Activated CD4-positive, CD25-positive, alpha-beta regulatory T cell treated with anti-CD3 and anti-CD28 coated beads, Interleukin-2, amount 50 U/mL, for 16 hours (primary cell): ENCODE data around the gene PPAT.
"Not testable (repeated sequence)": the region's sequence is repeated elsewhere in the genome, so short reads cannot be mapped to it uniquely, and the experiment has no call there.

Experiments
- DNase-seq: peaks from one replicate; pipeline ENCODE4 v3.0.0-alpha.2; 2020; ENCODE audit warnings: low read depth, low spot score

The PPAT gene

GRCh38 chr4:56435140-56435926, at the start of gene PPAT:
TSS of gene PPAT (minus strand) at chr4:56435615. CDS start at chr4:56435477, 138 bp downstream.
- peak; percentile 96 for DNase-seq

GRCh38 chr4:56480691-56481090, 45.3 kb upstream of the PPAT start:
- DNase-seq = no peak

- no peak for DNase-seq
These were observed 41.8 kb upstream of the PPAT start for GRCh38 chr4:56477192-56477702.

GRCh38 chr4:56475917-56476316, 40.5 kb upstream of the PPAT start:
- DNase-seq = no peak

GRCh38 chr4:56469489-56470210, 34.2 kb upstream of the PPAT start:
- no peak for DNase-seq

GRCh38 chr4:56468097-56468422, 32.6 kb upstream of the PPAT start:
- DNase-seq = no peak

- peak; percentile 83 for DNase-seq
These were observed 32.1 kb upstream of the PPAT start, which contains the start of gene SRP72 for GRCh38 chr4:56467284-56468096. TSS of gene SRP72 (plus strand) at chr4:56467617. CDS start at chr4:56467636, 19 bp downstream.

- no peak for DNase-seq
These were observed 31.5 kb upstream of the PPAT start for GRCh38 chr4:56466910-56467283.

GRCh38 chr4:56466296-56466761, 30.9 kb upstream of the PPAT start:
- DNase-seq = not testable (repeated sequence)

- no peak for DNase-seq
These were observed 30.3 kb upstream of the PPAT start for GRCh38 chr4:56465599-56466295.

GRCh38 chr4:56464581-56464980, 29.2 kb upstream of the PPAT start:
- no peak for DNase-seq

GRCh38 chr4:56463711-56464110, 28.3 kb upstream of the PPAT start:
- no peak for DNase-seq

- DNase-seq = no peak
These were observed 26.7 kb upstream of the PPAT start for GRCh38 chr4:56462157-56462556.

- no peak for DNase-seq
These were observed 24.7 kb upstream of the PPAT start for GRCh38 chr4:56460085-56460484.

- no peak for DNase-seq
These were observed 14.9 kb upstream of the PPAT start for GRCh38 chr4:56450342-56450741.

- DNase-seq = not testable (repeated sequence)
These were observed 14.1 kb upstream of the PPAT start for GRCh38 chr4:56449475-56449874.

- DNase-seq = no peak
These were observed 12.9 kb upstream of the PPAT start for GRCh38 chr4:56448301-56448700.

- DNase-seq = no peak
These were observed 10.3 kb upstream of the PPAT start for GRCh38 chr4:56445699-56446098.

GRCh38 chr4:56444719-56445118, 9.3 kb upstream of the PPAT start:
- no peak for DNase-seq

- DNase-seq = no peak
These were observed 5.6 kb upstream of the PPAT start for GRCh38 chr4:56440983-56441382.

GRCh38 chr4:56438766-56439165, 3.4 kb upstream of the PPAT start:
- no peak for DNase-seq
